Measurements from ENCODE around the gene HIC2.
"Not testable (repeated sequence)": the region's sequence is repeated elsewhere in the genome, so short reads cannot be mapped to it uniquely, and the experiment has no call there.

Gene HIC2

GRCh38 chr22:21434378-21435233 is 17.4 kb downstream of the HIC2 start:
- not testable (repeated sequence) for H3K4me3 ChIP-seq (ENCODE audit: low read depth, low read length)

GRCh38 chr22:21435998-21436810 is 19.0 kb downstream of the HIC2 start:
- not testable (repeated sequence) for H3K4me3 ChIP-seq (ENCODE audit: low read depth, low read length)

GRCh38 chr22:21438013-21438412 is 20.8 kb downstream of the HIC2 start:
- H3K4me3 ChIP-seq (ENCODE audit: low read depth, low read length): not testable (repeated sequence)

- H3K4me3 ChIP-seq (ENCODE audit: low read depth, low read length): not testable (repeated sequence)
These were observed 23.0 kb downstream of the HIC2 start for GRCh38 chr22:21440018-21440636.

- not testable (repeated sequence) for H3K4me3 ChIP-seq (ENCODE audit: low read depth, low read length)
These were observed 23.5 kb downstream of the HIC2 start for GRCh38 chr22:21440676-21441075.

- not testable (repeated sequence) for H3K4me3 ChIP-seq (ENCODE audit: low read depth, low read length)
These were observed 24.0 kb downstream of the HIC2 start for GRCh38 chr22:21441170-21441569.

GRCh38 chr22:21442123-21442522 is 25.0 kb downstream of the HIC2 start:
- H3K4me3 ChIP-seq (ENCODE audit: low read depth, low read length): not testable (repeated sequence)

GRCh38 chr22:21442646-21443045 is 25.5 kb downstream of the HIC2 start:
- not testable (repeated sequence) for H3K4me3 ChIP-seq (ENCODE audit: low read depth, low read length)

GRCh38 chr22:21443057-21443734 is 26.0 kb downstream of the HIC2 start:
- no peak for TF ChIP-seq CTCF (IDR thresholded peaks at IDR 0.05; ENCODE audit: borderline replicate concordance, insufficient read depth, low read depth, low read length)
- H3K4me3 ChIP-seq (ENCODE audit: low read depth, low read length): no peak overlapping the region

- no peak for TF ChIP-seq CTCF (IDR thresholded peaks at IDR 0.05; ENCODE audit: borderline replicate concordance, insufficient read depth, low read depth, low read length)
- H3K4me3 ChIP-seq (ENCODE audit: low read depth, low read length): no peak overlapping the region
These were observed 26.7 kb downstream of the HIC2 start for GRCh38 chr22:21443735-21444421.

- no peak overlapping the region for H3K4me3 ChIP-seq (ENCODE audit: low read depth, low read length)
- TF ChIP-seq CTCF (IDR thresholded peaks at IDR 0.05; ENCODE audit: borderline replicate concordance, insufficient read depth, low read depth, low read length): no peak
These were observed 27.7 kb downstream of the HIC2 start for GRCh38 chr22:21444701-21445436.
